Liver (tissue), 9 donors: Measurements from ENCODE around the gene B4GALNT3. TPM values are rescaled to one million over a fixed set of nuclear protein-coding genes. Genes with fewer than 3 reads are reported as not detected.

ENCODE experiments used
- DNase-seq: peaks from one replicate; pipeline ENCODE4 v3.0.0-alpha.2; 2017; ENCODE audit warnings: low spot score
- H3K27ac ChIP-seq, 2 donors: one replicate each; pipeline ENCODE4 v1.7.0; 2013; ENCODE audit warnings: inconsistent platforms in 2 of 2, low read length in 2 of 2, control low read depth in 1 of 2, low read depth in 1 of 2, mild to moderate bottlenecking in 1 of 2
- H3K27me3 ChIP-seq, 4 donors: one replicate each; pipeline versions ENCODE4 v1.6.1 to v1.7.0; 2013; ENCODE audit warnings: low read length in 3 of 4, inconsistent platforms in 1 of 4, mild to moderate bottlenecking in 1 of 4, moderate library complexity in 1 of 4; ENCODE audit not compliant: control insufficient read depth in 4 of 4, insufficient read depth in 4 of 4
- H3K36me3 ChIP-seq, 4 donors: one replicate each; pipeline versions ENCODE4 v1.6.1 to v1.7.0; 2013; ENCODE audit warnings: low read length in 3 of 4, mild to moderate bottlenecking in 3 of 4, low read depth in 1 of 4, moderate library complexity in 1 of 4; ENCODE audit not compliant: control insufficient read depth in 4 of 4, insufficient read depth in 3 of 4
- H3K4me1 ChIP-seq, 4 donors: one replicate each; pipeline versions ENCODE4 v1.6.1 to v1.7.0; 2013; ENCODE audit warnings: low read length in 3 of 4, mild to moderate bottlenecking in 3 of 4, moderate library complexity in 1 of 4; ENCODE audit not compliant: control insufficient read depth in 4 of 4, insufficient read depth in 4 of 4
- H3K4me3 ChIP-seq, 3 donors: one replicate each; pipeline versions ENCODE4 v1.6.1 to v1.7.0; 2013; ENCODE audit warnings: low read length in 3 of 3, control low read depth in 1 of 3, low read depth in 1 of 3, mild to moderate bottlenecking in 1 of 3
- H3K9ac ChIP-seq, 2 donors: one replicate each; pipeline ENCODE4 v1.7.0; 2013; ENCODE audit warnings: low read length in 2 of 2, mild to moderate bottlenecking in 2 of 2, moderate library complexity in 2 of 2, control low read depth in 1 of 2, low read depth in 1 of 2
- H3K9me3 ChIP-seq, 4 donors: one replicate each; pipeline versions ENCODE4 v1.6.1 to v1.7.0; 2013; ENCODE audit warnings: low read length in 3 of 4; ENCODE audit not compliant: control insufficient read depth in 4 of 4
- EGR1 ChIP-seq, 2 donors: IDR thresholded peaks; 2 replicates each; pipeline ENCODE4 v1.6.1; 2016 to 2018; ENCODE audit warnings: antibody characterized with exemption in 2 of 2, low read depth in 2 of 2
- FOXA1 ChIP-seq: IDR thresholded peaks from 2 replicates; pipeline ENCODE4 v1.6.1; 2016; ENCODE audit warnings: antibody characterized with exemption
- FOXA2 ChIP-seq: IDR thresholded peaks from 2 replicates; pipeline ENCODE4 v1.6.1; 2016; ENCODE audit warnings: antibody characterized with exemption
- GABPA ChIP-seq, 2 donors: IDR thresholded peaks in 1 of 2; conservative IDR thresholded peaks in 1 of 2; 2 replicates each; pipeline ENCODE4 v1.6.1; 2016; ENCODE audit warnings: antibody characterized with exemption in 2 of 2, mild to moderate bottlenecking in 1 of 2, moderate library complexity in 1 of 2
- HNF4A ChIP-seq, 2 donors: conservative IDR thresholded peaks; 2 replicates each; pipeline ENCODE4 v1.6.1; 2016; ENCODE audit warnings: antibody characterized with exemption in 2 of 2, mild to moderate bottlenecking in 2 of 2
- HNF4G ChIP-seq: IDR thresholded peaks from 2 replicates; pipeline ENCODE4 v1.6.1; 2016; ENCODE audit warnings: antibody characterized with exemption
- JUND ChIP-seq, 2 donors: IDR thresholded peaks; 2 replicates each; pipeline ENCODE4 v1.6.1; 2016; ENCODE audit warnings: antibody characterized with exemption in 2 of 2
- NR2F2 ChIP-seq: IDR thresholded peaks from 2 replicates; pipeline ENCODE4 v1.6.1; 2016; ENCODE audit warnings: antibody characterized with exemption
- RAD21 ChIP-seq, 2 donors: IDR thresholded peaks; 2 replicates each; pipeline ENCODE4 v1.6.1; 2016; ENCODE audit warnings: antibody characterized with exemption in 2 of 2, mild to moderate bottlenecking in 2 of 2
- RXRA ChIP-seq, 2 donors: IDR thresholded peaks; 2 replicates each; pipeline ENCODE4 v1.6.1; 2017 to 2018; ENCODE audit warnings: antibody characterized with exemption in 2 of 2, mild to moderate bottlenecking in 1 of 2
- SP1 ChIP-seq: IDR thresholded peaks from 2 replicates; pipeline ENCODE4 v1.6.1; 2018; ENCODE audit warnings: antibody characterized with exemption, mild to moderate bottlenecking
- TAF1 ChIP-seq: conservative IDR thresholded peaks from 2 replicates; pipeline ENCODE4 v1.6.1; 2016; ENCODE audit warnings: antibody characterized with exemption, mild to moderate bottlenecking
- YY1 ChIP-seq: IDR thresholded peaks from 2 replicates; pipeline ENCODE4 v1.6.1; 2016; ENCODE audit warnings: antibody characterized with exemption, mild to moderate bottlenecking
- WGBS: extraction: QIAGEN DNeasy Blood & Tissue Kit; methylation state at CpG from one replicate; pipeline ENCODE4 v1.1.7; 2013; 5-methylcytosine and 5-hydroxymethylcytosine counted together
- polyA plus RNA-seq, 2 donors: library from polyadenylated mRNA; stranded (reverse) in 1 of 2; unstranded in 1 of 2; fragments of 200-250 nt in 1 of 2; fragments of >200 nt in 1 of 2; fragmentation: Nextera tagmentation in 1 of 2; extraction: Ambion mirVana in 1 of 2; gene quantifications; one replicate each; pipeline versions ENCODE4 v1.2.1 to v1.2.3, GENCODE V29; 2013 to 2015
- total RNA-seq, 2 donors: library from RNA; depleted of rRNA; stranded (reverse); fragments of >200 nt; gene quantifications; one replicate each; pipeline ENCODE4 v1.2.3, GENCODE V29; 2014
- TF ChIP-seq, protein P1 (sequence below): IDR thresholded peaks from 2 replicates; pipeline ENCODE4 v1.6.1; 2016; ENCODE audit warnings: antibody characterized with exemption, mild to moderate bottlenecking
- TF ChIP-seq, protein P2 (sequence below): IDR thresholded peaks from 2 replicates; pipeline ENCODE4 v1.6.1; 2016; ENCODE audit warnings: antibody characterized with exemption
- TF ChIP-seq, protein P3 (sequence below): IDR thresholded peaks from 2 replicates; pipeline ENCODE4 v1.6.1; 2016; ENCODE audit warnings: antibody characterized with exemption
- TF ChIP-seq, protein P4 (sequence below): IDR thresholded peaks from 2 replicates; pipeline ENCODE4 v1.6.1; 2016; ENCODE audit warnings: antibody characterized with exemption
- TF ChIP-seq, protein P5 (sequence below): fragments of 150-350 bp; IDR thresholded peaks from 2 replicates; pipeline ENCODE4 v1.5.1; 2017; ENCODE audit warnings: improper control_type of control experiment, low read depth, low read length; ENCODE audit not compliant: missing input control
- donor health status: healthy.
- donor health status: healthy.
- donor health status: healthy.
- donor health status: healthy.
- donor health status: healthy.

The B4GALNT3 gene
- total and polyA plus RNA-seq, 4 donors: 0.09 to 0.25 (median 0.14) TPM; not detected in 1

DNA sequence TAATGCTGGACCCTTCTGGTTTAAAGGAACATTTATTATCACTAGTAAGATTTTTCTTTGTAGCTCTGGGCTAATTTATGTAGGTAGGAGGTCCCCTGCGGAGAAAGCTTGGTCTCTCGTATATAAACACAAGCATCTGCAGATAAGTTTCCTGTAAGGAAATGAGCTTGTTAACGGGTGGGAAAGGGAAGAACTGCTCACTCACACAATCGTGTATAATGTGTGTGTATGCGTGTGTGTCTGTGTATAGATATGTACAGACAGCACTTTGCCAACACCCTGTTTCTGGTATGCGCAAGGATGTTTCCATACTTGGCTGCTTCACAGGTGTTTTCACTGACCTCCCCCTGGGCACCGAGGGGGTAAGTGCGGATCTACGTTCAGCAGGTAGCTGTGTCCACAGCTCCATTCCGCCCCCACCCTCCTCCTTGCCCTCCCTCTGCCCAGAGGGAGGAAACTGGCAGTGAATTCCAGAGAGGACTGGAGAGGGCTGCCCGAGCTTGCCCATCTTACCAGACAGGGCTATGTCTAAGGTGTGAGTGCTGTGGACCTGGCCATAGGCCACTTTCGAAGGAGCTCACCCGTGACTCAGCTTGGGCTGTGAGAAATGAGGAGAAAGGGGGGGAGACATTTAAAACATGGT, 138.3 kb downstream of the B4GALNT3 start:
- Histone ChIP-seq H3K36me3 (no peaks in the 10 kb centered on the region), H3K27me3 (no peaks in the 10 kb centered on the region), H3K9me3 (no peaks in the 10 kb centered on the region), H3K9ac (no peak overlapping the region), H3K4me1 (no peaks in the 10 kb centered on the region), H3K27ac (no peak overlapping the region), H3K4me3 (no peak overlapping the region)
- WGBS: 83% methylated on average over 13 of the region's 13 CpGs
- no peak for DNase-seq
- no peak for TF ChIP-seq HNF4A (conservative IDR thresholded peaks at IDR 0.05)
- TF ChIP-seq JUND (IDR thresholded peaks at IDR 0.05): no peak
- TF ChIP-seq, protein P1, sequence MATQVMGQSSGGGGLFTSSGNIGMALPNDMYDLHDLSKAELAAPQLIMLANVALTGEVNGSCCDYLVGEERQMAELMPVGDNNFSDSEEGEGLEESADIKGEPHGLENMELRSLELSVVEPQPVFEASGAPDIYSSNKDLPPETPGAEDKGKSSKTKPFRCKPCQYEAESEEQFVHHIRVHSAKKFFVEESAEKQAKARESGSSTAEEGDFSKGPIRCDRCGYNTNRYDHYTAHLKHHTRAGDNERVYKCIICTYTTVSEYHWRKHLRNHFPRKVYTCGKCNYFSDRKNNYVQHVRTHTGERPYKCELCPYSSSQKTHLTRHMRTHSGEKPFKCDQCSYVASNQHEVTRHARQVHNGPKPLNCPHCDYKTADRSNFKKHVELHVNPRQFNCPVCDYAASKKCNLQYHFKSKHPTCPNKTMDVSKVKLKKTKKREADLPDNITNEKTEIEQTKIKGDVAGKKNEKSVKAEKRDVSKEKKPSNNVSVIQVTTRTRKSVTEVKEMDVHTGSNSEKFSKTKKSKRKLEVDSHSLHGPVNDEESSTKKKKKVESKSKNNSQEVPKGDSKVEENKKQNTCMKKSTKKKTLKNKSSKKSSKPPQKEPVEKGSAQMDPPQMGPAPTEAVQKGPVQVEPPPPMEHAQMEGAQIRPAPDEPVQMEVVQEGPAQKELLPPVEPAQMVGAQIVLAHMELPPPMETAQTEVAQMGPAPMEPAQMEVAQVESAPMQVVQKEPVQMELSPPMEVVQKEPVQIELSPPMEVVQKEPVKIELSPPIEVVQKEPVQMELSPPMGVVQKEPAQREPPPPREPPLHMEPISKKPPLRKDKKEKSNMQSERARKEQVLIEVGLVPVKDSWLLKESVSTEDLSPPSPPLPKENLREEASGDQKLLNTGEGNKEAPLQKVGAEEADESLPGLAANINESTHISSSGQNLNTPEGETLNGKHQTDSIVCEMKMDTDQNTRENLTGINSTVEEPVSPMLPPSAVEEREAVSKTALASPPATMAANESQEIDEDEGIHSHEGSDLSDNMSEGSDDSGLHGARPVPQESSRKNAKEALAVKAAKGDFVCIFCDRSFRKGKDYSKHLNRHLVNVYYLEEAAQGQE: no peak
- no peak for TF ChIP-seq FOXA1
- no peak for TF ChIP-seq RAD21 (IDR thresholded peaks at IDR 0.05)

DNA sequence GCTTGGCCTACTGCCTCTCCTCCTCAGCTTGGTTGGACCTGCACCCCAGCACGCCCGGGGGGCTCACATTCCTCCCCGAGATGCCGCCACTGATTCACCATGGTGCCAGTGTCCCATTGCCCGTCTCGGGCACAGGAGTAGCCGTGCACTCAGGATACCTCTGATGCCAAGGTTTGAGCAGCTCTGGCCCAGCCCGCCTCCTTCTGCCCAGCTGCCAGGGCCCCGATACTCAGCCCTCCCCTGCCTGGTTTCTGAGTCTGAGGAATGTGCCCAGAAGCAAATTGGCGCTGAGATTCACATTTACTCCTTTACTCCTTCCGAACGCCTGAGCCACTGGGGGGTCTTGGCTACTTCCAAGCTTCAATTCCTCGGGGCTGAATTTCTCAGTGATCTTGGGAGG, 140.0 kb downstream of the B4GALNT3 start:
- 97% methylated on average over 13 of the region's 13 CpGs for WGBS
- no peaks in the 10 kb centered on the region for H3K4me1 ChIP-seq
- no peak overlapping the region for H3K9ac ChIP-seq
- no peaks in the 10 kb centered on the region for H3K36me3 ChIP-seq
- H3K27ac ChIP-seq: no peak overlapping the region
- DNase-seq: no peak
- H3K4me3 ChIP-seq: no peak overlapping the region
- TF ChIP-seq, protein P1: no peak
- TF ChIP-seq YY1: no peak
- TF ChIP-seq, protein P2, sequence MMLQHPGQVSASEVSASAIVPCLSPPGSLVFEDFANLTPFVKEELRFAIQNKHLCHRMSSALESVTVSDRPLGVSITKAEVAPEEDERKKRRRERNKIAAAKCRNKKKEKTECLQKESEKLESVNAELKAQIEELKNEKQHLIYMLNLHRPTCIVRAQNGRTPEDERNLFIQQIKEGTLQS: no peak
- TF ChIP-seq NR2F2: no peak
- no peak for TF ChIP-seq RAD21 (IDR thresholded peaks at IDR 0.05)
- no peak for TF ChIP-seq FOXA2
- TF ChIP-seq SP1: no peak
- TF ChIP-seq, protein P3, sequence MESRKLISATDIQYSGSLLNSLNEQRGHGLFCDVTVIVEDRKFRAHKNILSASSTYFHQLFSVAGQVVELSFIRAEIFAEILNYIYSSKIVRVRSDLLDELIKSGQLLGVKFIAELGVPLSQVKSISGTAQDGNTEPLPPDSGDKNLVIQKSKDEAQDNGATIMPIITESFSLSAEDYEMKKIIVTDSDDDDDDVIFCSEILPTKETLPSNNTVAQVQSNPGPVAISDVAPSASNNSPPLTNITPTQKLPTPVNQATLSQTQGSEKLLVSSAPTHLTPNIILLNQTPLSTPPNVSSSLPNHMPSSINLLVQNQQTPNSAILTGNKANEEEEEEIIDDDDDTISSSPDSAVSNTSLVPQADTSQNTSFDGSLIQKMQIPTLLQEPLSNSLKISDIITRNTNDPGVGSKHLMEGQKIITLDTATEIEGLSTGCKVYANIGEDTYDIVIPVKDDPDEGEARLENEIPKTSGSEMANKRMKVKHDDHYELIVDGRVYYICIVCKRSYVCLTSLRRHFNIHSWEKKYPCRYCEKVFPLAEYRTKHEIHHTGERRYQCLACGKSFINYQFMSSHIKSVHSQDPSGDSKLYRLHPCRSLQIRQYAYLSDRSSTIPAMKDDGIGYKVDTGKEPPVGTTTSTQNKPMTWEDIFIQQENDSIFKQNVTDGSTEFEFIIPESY: no peak
- no peak for TF ChIP-seq GABPA (IDR thresholded peaks at IDR 0.05 in 1 of 2, conservative IDR thresholded peaks at IDR 0.05 in 1 of 2)
- no peak for TF ChIP-seq JUND (IDR thresholded peaks at IDR 0.05)
- no peak for TF ChIP-seq HNF4G
- no peak for TF ChIP-seq HNF4A (conservative IDR thresholded peaks at IDR 0.05)
- TF ChIP-seq, protein P4, sequence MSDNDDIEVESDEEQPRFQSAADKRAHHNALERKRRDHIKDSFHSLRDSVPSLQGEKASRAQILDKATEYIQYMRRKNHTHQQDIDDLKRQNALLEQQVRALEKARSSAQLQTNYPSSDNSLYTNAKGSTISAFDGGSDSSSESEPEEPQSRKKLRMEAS: no peak
- no peak for TF ChIP-seq RXRA (IDR thresholded peaks at IDR 0.05)
- no peak for TF ChIP-seq EGR1 (IDR thresholded peaks at IDR 0.05; ENCODE audit: low read depth in 2 of 2)
- no peak for TF ChIP-seq FOXA1
- TF ChIP-seq, protein P5, sequence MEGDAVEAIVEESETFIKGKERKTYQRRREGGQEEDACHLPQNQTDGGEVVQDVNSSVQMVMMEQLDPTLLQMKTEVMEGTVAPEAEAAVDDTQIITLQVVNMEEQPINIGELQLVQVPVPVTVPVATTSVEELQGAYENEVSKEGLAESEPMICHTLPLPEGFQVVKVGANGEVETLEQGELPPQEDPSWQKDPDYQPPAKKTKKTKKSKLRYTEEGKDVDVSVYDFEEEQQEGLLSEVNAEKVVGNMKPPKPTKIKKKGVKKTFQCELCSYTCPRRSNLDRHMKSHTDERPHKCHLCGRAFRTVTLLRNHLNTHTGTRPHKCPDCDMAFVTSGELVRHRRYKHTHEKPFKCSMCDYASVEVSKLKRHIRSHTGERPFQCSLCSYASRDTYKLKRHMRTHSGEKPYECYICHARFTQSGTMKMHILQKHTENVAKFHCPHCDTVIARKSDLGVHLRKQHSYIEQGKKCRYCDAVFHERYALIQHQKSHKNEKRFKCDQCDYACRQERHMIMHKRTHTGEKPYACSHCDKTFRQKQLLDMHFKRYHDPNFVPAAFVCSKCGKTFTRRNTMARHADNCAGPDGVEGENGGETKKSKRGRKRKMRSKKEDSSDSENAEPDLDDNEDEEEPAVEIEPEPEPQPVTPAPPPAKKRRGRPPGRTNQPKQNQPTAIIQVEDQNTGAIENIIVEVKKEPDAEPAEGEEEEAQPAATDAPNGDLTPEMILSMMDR: no peak
- TF ChIP-seq TAF1: no peak
- no peaks in the 10 kb centered on the region for H3K9me3 ChIP-seq
- H3K27me3 ChIP-seq: no peaks in the 10 kb centered on the region
